Eye (tissue), 1 donor: ENCODE measurements around the gene TCF4.
"Not testable (repeated sequence)": the region's sequence is repeated elsewhere in the genome, so short reads cannot be mapped to it uniquely, and the experiment has no call there.

Experiments
- DNase-seq: peaks from one replicate; pipeline ENCODE4 v3.0.0-alpha.2; 2015

Gene TCF4

GRCh38 chr18:55469134-55469533 lies 118.9 kb downstream of the TCF4 start:
- not testable (repeated sequence) for DNase-seq

- no peak for DNase-seq
Observed at GRCh38 chr18:55466789-55467188, 121.2 kb downstream of the TCF4 start.

GRCh38 chr18:55465313-55465712 lies 122.7 kb downstream of the TCF4 start:
- no peak for DNase-seq

- DNase-seq: no peak
Observed at GRCh38 chr18:55464581-55464980, 123.4 kb downstream of the TCF4 start.

GRCh38 chr18:55462652-55463051 lies 125.3 kb downstream of the TCF4 start:
- DNase-seq: peak; percentile 13

- DNase-seq: no peak
Observed at GRCh38 chr18:55461848-55462247, 126.1 kb downstream of the TCF4 start.

GRCh38 chr18:55458456-55459203 lies 129.4 kb downstream of the TCF4 start:
- DNase-seq: no peak

- DNase-seq: no peak
Observed at GRCh38 chr18:55457028-55457427, 131.0 kb downstream of the TCF4 start.

GRCh38 chr18:55455938-55456337 lies 132.1 kb downstream of the TCF4 start:
- DNase-seq: peak; percentile 36

- no peak for DNase-seq
Observed at GRCh38 chr18:55453186-55453585, 134.8 kb downstream of the TCF4 start.

- no peak for DNase-seq
Observed at GRCh38 chr18:55452123-55452611, 135.8 kb downstream of the TCF4 start.

- no peak for DNase-seq
Observed at GRCh38 chr18:55449412-55450140, 138.4 kb downstream of the TCF4 start.

- peak; percentile 50 for DNase-seq
Observed at GRCh38 chr18:55448420-55448819, 139.6 kb downstream of the TCF4 start.

GRCh38 chr18:55447672-55448018 lies 140.3 kb downstream of the TCF4 start:
- DNase-seq: no peak

GRCh38 chr18:55446996-55447671 lies 140.9 kb downstream of the TCF4 start:
- no peak for DNase-seq

GRCh38 chr18:55444536-55444935 lies 143.5 kb downstream of the TCF4 start:
- no peak for DNase-seq

- no peak for DNase-seq
Observed at GRCh38 chr18:55443776-55444175, 144.2 kb downstream of the TCF4 start.

- DNase-seq: no peak
Observed at GRCh38 chr18:55442561-55442960, 145.4 kb downstream of the TCF4 start.

- DNase-seq: no peak
Observed at GRCh38 chr18:55440988-55441387, 147.0 kb downstream of the TCF4 start.

GRCh38 chr18:55439056-55439455 lies 148.9 kb downstream of the TCF4 start:
- no peak for DNase-seq

GRCh38 chr18:55435592-55435991 lies 152.4 kb downstream of the TCF4 start:
- no peak for DNase-seq

GRCh38 chr18:55433648-55434047 lies 154.3 kb downstream of the TCF4 start:
- DNase-seq: peak; percentile 66

GRCh38 chr18:55433140-55433539 lies 154.9 kb downstream of the TCF4 start:
- no peak for DNase-seq
